HepG2 (cell line): Measurements from ENCODE around the gene TNFAIP8L3. TPM values are rescaled to one million over a fixed set of nuclear protein-coding genes. Genes with fewer than 3 reads are reported as not detected.

Source experiments
- ATAC-seq: fragments of 200-7000 bp; cut with Tn5 transposase; 3 replicates; pipeline ENCODE4 v1.9.1; 2020; ENCODE audit warnings: mild to moderate bottlenecking, moderate library complexity
- BruUV-seq: library from RNA; stranded (reverse); fragments of 400-500 nt; replicated peaks from 2 replicates; lab custom pipeline; 2021; lab: Mats Ljungman, UMichigan
- CTCF ChIA-PET: fragments of 300-600 bp; formaldehyde crosslinking; extraction: SDS; loops from one replicate; lab custom pipeline; 2021; ENCODE audit warnings: low total read pairs, inconsistent platforms, low intra/inter-chr PET ratio; lab: Yijun Ruan, JAX
- POLR2A ChIA-PET: fragments of 350-600 bp; sonication (Branson Sonifier 250); formaldehyde crosslinking; loops from one replicate; lab custom pipeline; 2020; ENCODE audit warnings: antibody characterized with exemption, inconsistent platforms; lab: Yijun Ruan, JAX
- DNase-seq: peaks from one replicate; pipeline ENCODE4 v3.0.0-alpha.2; 2015; ENCODE audit warnings: low spot score
- FAIRE-seq: peaks from 3 replicates; lab custom pipeline; 2011; peaks lifted over from hg19 to GRCh38; lab: Jason Lieb, UNC
- H2AFZ ChIP-seq: one replicate; pipeline ENCODE4 v1.6.1; 2011; ENCODE audit warnings: low read length, inconsistent platforms
- H3K27ac ChIP-seq: fragments of 300-600 bp; 3 replicates; pipeline ENCODE4 v1.8.0; 2011; ENCODE audit warnings: mixed run types, mild to moderate bottlenecking, mixed read lengths, low read length, inconsistent platforms; ENCODE audit not compliant: insufficient read depth; ENCODE audit errors: extremely low read length
- H3K27me3 ChIP-seq, 2 experiments: fragments of 200-600 bp in 1 of 2; 2 replicates in 1 of 2; 3 replicates in 1 of 2; pipeline versions ENCODE4 v1.6.0 to v1.8.0; 2011; ENCODE audit warnings: low read length in 2 of 2, mild to moderate bottlenecking in 2 of 2, moderate library complexity in 2 of 2, inconsistent platforms in 1 of 2; ENCODE audit not compliant: insufficient read depth in 2 of 2, control insufficient read depth in 1 of 2
- H3K36me3 ChIP-seq, 2 experiments: fragments of 200-600 bp in 1 of 2; replicated peaks in 1 of 2; 2 replicates in 1 of 2; 3 replicates in 1 of 2; pipeline versions ENCODE4 v1.5.1 to v1.8.0; 2011; ENCODE audit warnings: low read length in 2 of 2, inconsistent platforms in 1 of 2; ENCODE audit not compliant: insufficient read depth in 2 of 2, control insufficient read depth in 1 of 2
- H3K4me1 ChIP-seq: 2 replicates; pipeline ENCODE4 v1.5.1; 2012; ENCODE audit warnings: low read length, inconsistent platforms; ENCODE audit not compliant: insufficient read depth
- H3K4me2 ChIP-seq: 2 replicates; pipeline ENCODE4 v1.6.0; 2011; ENCODE audit warnings: low read depth, low read length, inconsistent platforms
- H3K4me3 ChIP-seq, 3 experiments: fragments of 200-600 bp in 1 of 3; sonication (generic), shearing (Covaris generic) in 1 of 3; replicated peaks in 1 of 3; 2 replicates each; pipeline ENCODE4 v1.5.1; 2011 to 2016; ENCODE audit warnings: low read length in 3 of 3, inconsistent platforms in 2 of 3, low read depth in 2 of 3, mild to moderate bottlenecking in 2 of 3, control low read depth in 1 of 3, mixed read lengths in 1 of 3; ENCODE audit not compliant: insufficient read depth in 1 of 3
- H3K79me2 ChIP-seq: one replicate; pipeline ENCODE4 v1.6.1; 2011; ENCODE audit warnings: low read length, inconsistent platforms; ENCODE audit not compliant: insufficient read depth
- H3K9ac ChIP-seq: 2 replicates; pipeline ENCODE4 v1.6.0; 2011; ENCODE audit warnings: mild to moderate bottlenecking, low read depth, low read length, inconsistent platforms; ENCODE audit not compliant: insufficient read depth
- H3K9me3 ChIP-seq: 2 replicates; pipeline ENCODE4 v1.5.1; 2012; ENCODE audit warnings: mild to moderate bottlenecking, low read length
- H4K20me1 ChIP-seq: 2 replicates; pipeline ENCODE4 v1.6.0; 2011; ENCODE audit warnings: inconsistent platforms, mild to moderate bottlenecking, low read length, moderate library complexity; ENCODE audit not compliant: insufficient read depth
- MAFG ChIP-seq: sonication (generic); formaldehyde crosslinking; IDR thresholded peaks from 2 replicates; pipeline ENCODE4 v1.5.1; 2020; ENCODE audit warnings: mild to moderate bottlenecking, missing genetic modification reagents
- SIN3A ChIP-seq: IDR thresholded peaks from 2 replicates; pipeline ENCODE4 v1.6.1; 2011; ENCODE audit warnings: low read depth, mild to moderate bottlenecking, control low read depth, low read length, borderline replicate concordance
- STAT6 ChIP-seq: sonication (generic); formaldehyde crosslinking; IDR thresholded peaks from 2 replicates; pipeline ENCODE4 v1.4.0; 2020; ENCODE audit warnings: missing genetic modification reagents, mild to moderate bottlenecking, borderline replicate concordance
- ZBTB10 ChIP-seq: sonication (generic); formaldehyde crosslinking; IDR thresholded peaks from 2 replicates; pipeline ENCODE4 v1.4.0; 2020; ENCODE audit warnings: missing genetic modification reagents, borderline replicate concordance
- ZBTB37 ChIP-seq: sonication (generic); formaldehyde crosslinking; IDR thresholded peaks from 2 replicates; pipeline ENCODE4 v1.4.0; 2020; ENCODE audit warnings: mild to moderate bottlenecking, missing genetic modification reagents
- ZNF652 ChIP-seq: IDR thresholded peaks from 2 replicates; pipeline ENCODE4 v1.6.1; 2016; ENCODE audit warnings: low read depth, borderline replicate concordance
- ZSCAN12 ChIP-seq: sonication (generic); formaldehyde crosslinking; IDR thresholded peaks from 2 replicates; pipeline ENCODE4 v1.9.0; 2021; ENCODE audit warnings: mild to moderate bottlenecking, missing genetic modification reagents
- WGBS: methylation state at CpG from one replicate; pipeline ENCODE4 v1.1.6; 2017; ENCODE audit warnings: low lambda C conversion rate; 5-methylcytosine and 5-hydroxymethylcytosine counted together
- in situ Hi-C: cut with HindIII; loops from 2 replicates; pipeline ENCODE4 v1.10.0; 2017; ENCODE audit warnings: low pct_unique_long_range_greater_than_20kb; ENCODE audit not compliant: extremely low pct_ligation_motif_present
- intact Hi-C: fragments of 100-400 bp; cut with micrococcal nuclease; formaldehyde crosslinking; loops from one replicate; pipeline ENCODE4 v1.10.0; 2022; ENCODE audit not compliant: unreplicated experiment
- polyA plus RNA-seq, 8 experiments: library from polyadenylated mRNA; depleted of rRNA in 3 of 8; stranded (reverse) in 7 of 8; unstranded in 1 of 8; fragments of >200 nt; fragmentation: Illumina TruSeq in 4 of 8; extraction: Trizol in 4 of 8; gene quantifications; 2 replicates each; pipeline versions ENCODE4 v1.2.1 to v1.2.3, GENCODE V29; 2011 to 2016; ENCODE audit warnings: low read depth in 4 of 8, missing spikeins in 1 of 8, mixed read lengths in 1 of 8; ENCODE audit not compliant: insufficient read depth in 1 of 8
- total RNA-seq, 5 experiments: library from RNA; depleted of rRNA; stranded (reverse); fragments of >200 nt; fragmentation: Illumina TruSeq; extraction: Trizol; gene quantifications; 2 replicates each; pipeline ENCODE4 v1.2.3, GENCODE V29; 2016; ENCODE audit warnings: low read depth in 1 of 5
- TF ChIP-seq, protein P1 (sequence below): sonication (generic); formaldehyde crosslinking; IDR thresholded peaks from 2 replicates; pipeline ENCODE4 v1.4.0; 2020; ENCODE audit warnings: missing genetic modification reagents, borderline replicate concordance

The TNFAIP8L3 gene
- total and polyA plus RNA-seq, 2 of the 13 experiments (the other 11 are each of a cell fraction or from before 2014, with no cell fraction given) = 0.15 to 4.0 TPM

GRCh38 chr15:51134416-51135199 is 39.9 kb upstream of the TNFAIP8L3 start (continued):
- no peak for TF ChIP-seq ZBTB37 (CRISPR knock-in tag)
- TF ChIP-seq STAT6 (CRISPR knock-in tag) = no peak
- TF ChIP-seq ZNF652 (CRISPR knock-in tag) = no peak
- TF ChIP-seq, all 625 proteins: peak for 0

- ATAC-seq (no peak), DNase-seq (no peak), FAIRE-seq (no peak)
- no TSS peak for BruUV-seq
- Histone ChIP-seq H3K36me3 (no peaks in the 10 kb centered on the region; a peak in 1 of 5 replicates), H3K79me2 (no peaks in the 10 kb centered on the region), H3K9me3 (no peaks in the 10 kb centered on the region), H3K4me3 (peak overlapping the region in 1 of 3 experiments; percentile 21; a peak in 1 of 6 replicates), H2AFZ (no peak overlapping the region), H3K27ac (no peak overlapping the region), H3K4me2 (peak overlapping the region; percentile 73), H4K20me1 (no peaks in the 10 kb centered on the region; the same call in 1 of the 2 replicates), H3K9ac (no peak overlapping the region), H3K27me3 (no peaks in the 10 kb centered on the region), H3K4me1 (peaks cover 32% of the 10 kb centered on the region)
- WGBS = 70% methylated on average over 7 of the region's 7 CpGs
- intact Hi-C loops = no loop called here
- POLR2A ChIA-PET = no interaction called here
- CTCF ChIA-PET = no interaction called here
- in situ Hi-C loops = no loop called here
- no peak for TF ChIP-seq ZBTB10 (CRISPR knock-in tag)
- TF ChIP-seq MAFG = no peak
- TF ChIP-seq SIN3A = no peak
- TF ChIP-seq, protein P1, sequence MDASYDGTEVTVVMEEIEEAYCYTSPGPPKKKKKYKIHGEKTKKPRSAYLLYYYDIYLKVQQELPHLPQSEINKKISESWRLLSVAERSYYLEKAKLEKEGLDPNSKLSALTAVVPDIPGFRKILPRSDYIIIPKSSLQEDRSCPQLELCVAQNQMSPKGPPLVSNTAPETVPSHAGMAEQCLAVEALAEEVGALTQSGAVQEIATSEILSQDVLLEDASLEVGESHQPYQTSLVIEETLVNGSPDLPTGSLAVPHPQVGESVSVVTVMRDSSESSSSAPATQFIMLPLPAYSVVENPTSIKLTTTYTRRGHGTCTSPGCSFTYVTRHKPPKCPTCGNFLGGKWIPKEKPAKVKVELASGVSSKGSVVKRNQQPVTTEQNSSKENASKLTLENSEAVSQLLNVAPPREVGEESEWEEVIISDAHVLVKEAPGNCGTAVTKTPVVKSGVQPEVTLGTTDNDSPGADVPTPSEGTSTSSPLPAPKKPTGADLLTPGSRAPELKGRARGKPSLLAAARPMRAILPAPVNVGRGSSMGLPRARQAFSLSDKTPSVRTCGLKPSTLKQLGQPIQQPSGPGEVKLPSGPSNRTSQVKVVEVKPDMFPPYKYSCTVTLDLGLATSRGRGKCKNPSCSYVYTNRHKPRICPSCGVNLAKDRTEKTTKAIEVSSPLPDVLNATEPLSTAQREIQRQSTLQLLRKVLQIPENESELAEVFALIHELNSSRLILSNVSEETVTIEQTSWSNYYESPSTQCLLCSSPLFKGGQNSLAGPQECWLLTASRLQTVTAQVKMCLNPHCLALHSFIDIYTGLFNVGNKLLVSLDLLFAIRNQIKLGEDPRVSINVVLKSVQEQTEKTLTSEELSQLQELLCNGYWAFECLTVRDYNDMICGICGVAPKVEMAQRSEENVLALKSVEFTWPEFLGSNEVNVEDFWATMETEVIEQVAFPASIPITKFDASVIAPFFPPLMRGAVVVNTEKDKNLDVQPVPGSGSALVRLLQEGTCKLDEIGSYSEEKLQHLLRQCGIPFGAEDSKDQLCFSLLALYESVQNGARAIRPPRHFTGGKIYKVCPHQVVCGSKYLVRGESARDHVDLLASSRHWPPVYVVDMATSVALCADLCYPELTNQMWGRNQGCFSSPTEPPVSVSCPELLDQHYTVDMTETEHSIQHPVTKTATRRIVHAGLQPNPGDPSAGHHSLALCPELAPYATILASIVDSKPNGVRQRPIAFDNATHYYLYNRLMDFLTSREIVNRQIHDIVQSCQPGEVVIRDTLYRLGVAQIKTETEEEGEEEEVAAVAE (CRISPR knock-in tag) = no peak
- no peak for TF ChIP-seq ZSCAN12 (CRISPR knock-in tag)
Observed at GRCh38 chr15:51133140-51133765, 38.5 kb upstream of the TNFAIP8L3 start.
